HL-60/S4 treated with phorbol 12-myristate 13-acetate at 8.2 ng/mL for 4 days and 3 days (cell line): ENCODE results near the gene MED13L.
"Not testable (repeated sequence)": the region's sequence is repeated elsewhere in the genome, so short reads cannot be mapped to it uniquely, and the experiment has no call there.

Experiments
- in situ Hi-C: fragments of 300-500 bp; cut with MboI; formaldehyde crosslinking; loops from 2 replicates; pipeline ENCODE4 v1.15.0; 2022; ENCODE audit warnings: low sequenced_read_pairs

The MED13L gene

GRCh38 chr12:116249938-116250337, 27.6 kb downstream of the MED13L start:
- in situ Hi-C loops, result no loop called here

- in situ Hi-C loops, result no loop called here
Observed at GRCh38 chr12:116248930-116249329, 28.6 kb downstream of the MED13L start.

GRCh38 chr12:116248433-116248832, 29.1 kb downstream of the MED13L start:
- in situ Hi-C loops, result no loop called here

- in situ Hi-C loops, result no loop called here
Observed at GRCh38 chr12:116247377-116247776, 30.1 kb downstream of the MED13L start.

- in situ Hi-C loops, result no loop called here
Observed at GRCh38 chr12:116246490-116247179, 30.9 kb downstream of the MED13L start.

GRCh38 chr12:116245189-116245588, 32.3 kb downstream of the MED13L start:
- in situ Hi-C loops, result no loop called here

- in situ Hi-C loops, result no loop called here
Observed at GRCh38 chr12:116244474-116245090, 32.9 kb downstream of the MED13L start.

- in situ Hi-C loops, result no loop called here
Observed at GRCh38 chr12:116244001-116244400, 33.5 kb downstream of the MED13L start.

- in situ Hi-C loops, result no loop called here
Observed at GRCh38 chr12:116242740-116243139, 34.8 kb downstream of the MED13L start.

- in situ Hi-C loops, result no loop called here
Observed at GRCh38 chr12:116241157-116241759, 36.2 kb downstream of the MED13L start.

GRCh38 chr12:116238570-116239119, 38.8 kb downstream of the MED13L start:
- in situ Hi-C loops, result not testable (repeated sequence)

GRCh38 chr12:116238149-116238548, 39.3 kb downstream of the MED13L start:
- in situ Hi-C loops, result no loop called here

GRCh38 chr12:116236976-116237375, 40.5 kb downstream of the MED13L start:
- in situ Hi-C loops, result no loop called here

GRCh38 chr12:116236148-116236731, 41.3 kb downstream of the MED13L start:
- in situ Hi-C loops, result no loop called here

- in situ Hi-C loops, result not testable (repeated sequence)
Observed at GRCh38 chr12:116234148-116234547, 43.3 kb downstream of the MED13L start.

- in situ Hi-C loops, result no loop called here
Observed at GRCh38 chr12:116233669-116234068, 43.8 kb downstream of the MED13L start.

GRCh38 chr12:116227811-116228210, 49.7 kb downstream of the MED13L start:
- in situ Hi-C loops, result no loop called here

GRCh38 chr12:116226026-116226425, 51.5 kb downstream of the MED13L start:
- in situ Hi-C loops, result no loop called here

GRCh38 chr12:116222358-116222757, 55.1 kb downstream of the MED13L start:
- in situ Hi-C loops, result no loop called here

GRCh38 chr12:116220756-116221155, 56.7 kb downstream of the MED13L start:
- in situ Hi-C loops, result no loop called here

- in situ Hi-C loops, result no loop called here
Observed at GRCh38 chr12:116217045-116217735, 60.3 kb downstream of the MED13L start.
